HG02973 (cell line): ENCODE measurements around the gene S100A8.
"Not testable (repeated sequence)": the region's sequence is repeated elsewhere in the genome, so short reads cannot be mapped to it uniquely, and the experiment has no call there.

Experiments used
- ATAC-seq: cut with Tn5 transposase; IDR thresholded peaks from one replicate; pipeline ENCODE4 v1.9.1; 2021; ENCODE audit warnings: moderate library complexity; ENCODE audit not compliant: unreplicated experiment

Gene S100A8

GRCh38 chr1:153390938-153391710, at the start of gene S100A8:
Gene S100A8, minus strand, starts transcription at chr1:153391073. Its CDS starts 538 bp downstream, at chr1:153390535.
- no peak for ATAC-seq

- ATAC-seq: no peak
Measured at GRCh38 chr1:153439273-153439672, 48.4 kb upstream of the S100A8 start.

- no peak for ATAC-seq
Measured at GRCh38 chr1:153438599-153438998, 47.7 kb upstream of the S100A8 start.

- ATAC-seq: no peak
Measured at GRCh38 chr1:153437236-153437635, 46.4 kb upstream of the S100A8 start.

GRCh38 chr1:153434746-153435455, 44.0 kb upstream of the S100A8 start:
- no peak for ATAC-seq

GRCh38 chr1:153432874-153433681, 42.2 kb upstream of the S100A8 start:
- no peak for ATAC-seq

GRCh38 chr1:153431928-153432327, 41.1 kb upstream of the S100A8 start:
- ATAC-seq: no peak

- ATAC-seq: no peak
Measured at GRCh38 chr1:153431427-153431826, 40.6 kb upstream of the S100A8 start.

- no peak for ATAC-seq
Measured at GRCh38 chr1:153431002-153431401, 40.1 kb upstream of the S100A8 start.

GRCh38 chr1:153430561-153430960, 39.7 kb upstream of the S100A8 start:
- ATAC-seq: no peak

- ATAC-seq: no peak
Measured at GRCh38 chr1:153430166-153430553, 39.3 kb upstream of the S100A8 start.

GRCh38 chr1:153429266-153430165, 38.6 kb upstream of the S100A8 start:
- no peak for ATAC-seq

- ATAC-seq: no peak
Measured at GRCh38 chr1:153428791-153429190, 37.9 kb upstream of the S100A8 start.

GRCh38 chr1:153428073-153428638, 37.3 kb upstream of the S100A8 start:
- no peak for ATAC-seq

- no peak for ATAC-seq
Measured at GRCh38 chr1:153426809-153427208, 35.9 kb upstream of the S100A8 start.

- ATAC-seq: no peak
Measured at GRCh38 chr1:153422450-153423068, 31.7 kb upstream of the S100A8 start.

GRCh38 chr1:153420306-153420705, 29.4 kb upstream of the S100A8 start:
- no peak for ATAC-seq

- not testable (repeated sequence) for ATAC-seq
Measured at GRCh38 chr1:153419436-153419793, 28.5 kb upstream of the S100A8 start.

GRCh38 chr1:153418758-153419435, 28.0 kb upstream of the S100A8 start:
- not testable (repeated sequence) for ATAC-seq
